GM23338 (cell line): ENCODE results near the gene HIVEP2.

ENCODE experiments used
- CREB1 ChIP-seq: fragments of 250-450 bp; sonication (Bioruptor Pico); IDR thresholded peaks from 2 replicates; pipeline ENCODE4 v1.5.0; 2020; ENCODE audit warnings: low read depth, mild to moderate bottlenecking, moderate library complexity
- CTCF ChIP-seq, 2 experiments: fragments of 200-600 bp in 1 of 2; sonication (generic) in 1 of 2; conservative IDR thresholded peaks; 2 replicates each; pipeline versions ENCODE4 v1.5.1 to v1.6.1; 2016 to 2017; ENCODE audit warnings: antibody characterized with exemption in 2 of 2, low read depth in 2 of 2, mild to moderate bottlenecking in 2 of 2, moderate library complexity in 1 of 2
- EZH2 ChIP-seq: fragments of 200-600 bp; sonication (generic); IDR thresholded peaks from one replicate; pipeline ENCODE4 v1.8.0; 2017; ENCODE audit warnings: antibody characterized with exemption, mild to moderate bottlenecking, low read depth; ENCODE audit not compliant: unreplicated experiment
- EZH2phosphoT487 ChIP-seq: fragments of 200-600 bp; sonication (generic); IDR thresholded peaks from one replicate; pipeline ENCODE4 v1.8.1; 2018; ENCODE audit warnings: antibody characterized with exemption; ENCODE audit not compliant: unreplicated experiment
- POLR2AphosphoS5 ChIP-seq: IDR thresholded peaks from 2 replicates; pipeline ENCODE4 v1.6.1; 2016; ENCODE audit warnings: antibody characterized with exemption, low read depth
- ZNF331 ChIP-seq: fragments of 250-450 bp; sonication (Bioruptor Pico); IDR thresholded peaks from 2 replicates; pipeline ENCODE4 v1.5.0; 2020; ENCODE audit warnings: low read depth, mild to moderate bottlenecking, moderate library complexity

- TF ChIP-seq POLR2AphosphoS5 (no peak), CTCF (conservative IDR thresholded peaks at IDR 0.05; ENCODE audit: low read depth in 2 of 2) (no peak), EZH2 (no peak), ZNF331 (CRISPR knock-in tag) (no peak), CREB1 (no peak), EZH2phosphoT487 (no peak)
These were observed 11.3 kb downstream of the HIVEP2 start for GRCh38 chr6:142933701-142934100.
